ENCODE results near the gene ITGA3.

GRCh38 chr17:50075446-50076032 is 19.6 kb downstream of the ITGA3 start:
- TF ChIP-seq CTCF (conservative IDR thresholded peaks at IDR 0.05 in 1 of 2, IDR thresholded peaks at IDR 0.05 in 1 of 2; ENCODE audit: extremely low read depth in 1 of 2, insufficient read depth in 1 of 2, low read depth in 1 of 2, low read length in 2 of 2) = no peak
- TF ChIP-seq EZH2 (IDR thresholded peaks at IDR 0.05; ENCODE audit: borderline replicate concordance, low read length) = no peak

Measured in mammary epithelial cell (primary cell).